ENCODE results near the gene NKD1. TPM values are rescaled to one million over a fixed set of nuclear protein-coding genes. Genes with fewer than 3 reads are reported as not detected.

Gene NKD1
- total RNA-seq, 1 experiment from 2014 or later: 0.44 TPM

- BruUV-seq (replicated peaks): no TSS peak
- Histone ChIP-seq H4K20me1 (ENCODE audit: insufficient read depth) (no peaks in the 10 kb centered on the region), H3K9me2 (ENCODE audit: insufficient read depth) (no peaks in the 10 kb centered on the region), H3K4me3 (no peak overlapping the region), H3K27ac (no peak overlapping the region), H3K79me2 (ENCODE audit: low read depth) (no peaks in the 10 kb centered on the region), H2AFZ (no peak overlapping the region), H3K4me1 (replicated peaks; ENCODE audit: insufficient read depth) (peaks cover 18% of the 10 kb centered on the region), H3F3A (ENCODE audit: insufficient read depth, low read depth) (no peaks in the 10 kb centered on the region), H3K9me3 (ENCODE audit: insufficient read depth, low read depth) (peaks cover 21% of the 10 kb centered on the region; the same call in 1 of the 2 replicates), H3K27me3 (ENCODE audit: insufficient read depth, low read depth) (no peaks in the 10 kb centered on the region), H3K36me3 (ENCODE audit: low read depth) (no peaks in the 10 kb centered on the region), H3K4me2 (no peak overlapping the region)
- ChIA-PET POLR2A (ENCODE audit: unreplicated experiment) (interaction anchor here (0.6 kb wide), 1 partner anchor 14 kb away, joined by 3 read pairs; no protein-coding TSS in a partner anchor), CTCF (no interaction called here)
- intact Hi-C loops (cut with micrococcal nuclease; ENCODE audit: unreplicated experiment): no loop called here
- TF ChIP-seq EZH2 (IDR thresholded peaks at IDR 0.05; ENCODE audit: low read depth): no peak
- TF ChIP-seq, protein P1, sequence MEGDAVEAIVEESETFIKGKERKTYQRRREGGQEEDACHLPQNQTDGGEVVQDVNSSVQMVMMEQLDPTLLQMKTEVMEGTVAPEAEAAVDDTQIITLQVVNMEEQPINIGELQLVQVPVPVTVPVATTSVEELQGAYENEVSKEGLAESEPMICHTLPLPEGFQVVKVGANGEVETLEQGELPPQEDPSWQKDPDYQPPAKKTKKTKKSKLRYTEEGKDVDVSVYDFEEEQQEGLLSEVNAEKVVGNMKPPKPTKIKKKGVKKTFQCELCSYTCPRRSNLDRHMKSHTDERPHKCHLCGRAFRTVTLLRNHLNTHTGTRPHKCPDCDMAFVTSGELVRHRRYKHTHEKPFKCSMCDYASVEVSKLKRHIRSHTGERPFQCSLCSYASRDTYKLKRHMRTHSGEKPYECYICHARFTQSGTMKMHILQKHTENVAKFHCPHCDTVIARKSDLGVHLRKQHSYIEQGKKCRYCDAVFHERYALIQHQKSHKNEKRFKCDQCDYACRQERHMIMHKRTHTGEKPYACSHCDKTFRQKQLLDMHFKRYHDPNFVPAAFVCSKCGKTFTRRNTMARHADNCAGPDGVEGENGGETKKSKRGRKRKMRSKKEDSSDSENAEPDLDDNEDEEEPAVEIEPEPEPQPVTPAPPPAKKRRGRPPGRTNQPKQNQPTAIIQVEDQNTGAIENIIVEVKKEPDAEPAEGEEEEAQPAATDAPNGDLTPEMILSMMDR (conservative IDR thresholded peaks at IDR 0.05): no peak
- no peak for DNase-seq
Observed at GRCh38 chr16:50673496-50674275, 125.5 kb downstream of the NKD1 start.

GRCh38 chr16:50674831-50675230 lies 126.6 kb downstream of the NKD1 start:
- H3K27me3 ChIP-seq (ENCODE audit: insufficient read depth, low read depth): no peaks in the 10 kb centered on the region
- H3K4me2 ChIP-seq: no peak overlapping the region
- TF ChIP-seq EZH2 (IDR thresholded peaks at IDR 0.05; ENCODE audit: low read depth): no peak
- TF ChIP-seq, protein P1 (conservative IDR thresholded peaks at IDR 0.05): no peak
- ChIA-PET CTCF (interaction anchor here (2.1 kb wide), 1 partner anchor 132 kb away, joined by 8 read pairs; no protein-coding TSS in a partner anchor), POLR2A (ENCODE audit: unreplicated experiment) (no interaction called here)
- BruUV-seq (replicated peaks): no TSS peak
- no peaks in the 10 kb centered on the region for H3K79me2 ChIP-seq (ENCODE audit: low read depth)
- H2AFZ ChIP-seq: no peak overlapping the region
- no peaks in the 10 kb centered on the region for H3F3A ChIP-seq (ENCODE audit: insufficient read depth, low read depth)
- H3K36me3 ChIP-seq (ENCODE audit: low read depth): no peaks in the 10 kb centered on the region
- no peak for DNase-seq
- no peak overlapping the region for H3K4me3 ChIP-seq
- no peaks in the 10 kb centered on the region for H4K20me1 ChIP-seq (ENCODE audit: insufficient read depth)
- intact Hi-C loops (cut with micrococcal nuclease; ENCODE audit: unreplicated experiment): loop anchor here (5.0 kb wide), 1 partner anchor 42 kb away; no protein-coding TSS in a partner anchor
- H3K9me3 ChIP-seq (ENCODE audit: insufficient read depth, low read depth): peaks cover 21% of the 10 kb centered on the region; the same call in 1 of the 2 replicates
- H3K4me1 ChIP-seq (replicated peaks; ENCODE audit: insufficient read depth): peaks cover 13% of the 10 kb centered on the region
- H3K27ac ChIP-seq: no peak overlapping the region
- no peaks in the 10 kb centered on the region for H3K9me2 ChIP-seq (ENCODE audit: insufficient read depth)

- ChIA-PET CTCF (interaction anchor here (2.1 kb wide), 1 partner anchor 130 kb away, joined by 8 read pairs; no protein-coding TSS in a partner anchor), POLR2A (ENCODE audit: unreplicated experiment) (interaction anchor here (0.6 kb wide), 1 partner anchor 52 kb away, joined by 4 read pairs; no protein-coding TSS in a partner anchor)
- intact Hi-C loops (cut with micrococcal nuclease; ENCODE audit: unreplicated experiment): loop anchor here (5.0 kb wide), 1 partner anchor 41 kb away; no protein-coding TSS in a partner anchor
- TF ChIP-seq, protein P1 (conservative IDR thresholded peaks at IDR 0.05): no peak
- TF ChIP-seq EZH2 (IDR thresholded peaks at IDR 0.05; ENCODE audit: low read depth): no peak
- peak; percentile 53 to 58 for DNase-seq
- Histone ChIP-seq H3K9me2 (ENCODE audit: insufficient read depth) (no peaks in the 10 kb centered on the region), H3K36me3 (ENCODE audit: low read depth) (no peaks in the 10 kb centered on the region), H2AFZ (no peak overlapping the region), H3K27ac (no peak overlapping the region), H4K20me1 (ENCODE audit: insufficient read depth) (no peaks in the 10 kb centered on the region), H3K4me2 (no peak overlapping the region), H3F3A (ENCODE audit: insufficient read depth, low read depth) (no peaks in the 10 kb centered on the region), H3K79me2 (ENCODE audit: low read depth) (no peaks in the 10 kb centered on the region), H3K27me3 (ENCODE audit: insufficient read depth, low read depth) (no peaks in the 10 kb centered on the region), H3K4me1 (replicated peaks; ENCODE audit: insufficient read depth) (peaks cover 13% of the 10 kb centered on the region), H3K9me3 (ENCODE audit: insufficient read depth, low read depth) (peaks cover 21% of the 10 kb centered on the region; the same call in 1 of the 2 replicates), H3K4me3 (no peak overlapping the region)
- BruUV-seq (replicated peaks): no TSS peak
Observed at GRCh38 chr16:50675686-50676610, 127.8 kb downstream of the NKD1 start.
